ENCODE measurements around the gene GBP3.
"Not testable (repeated sequence)": the region's sequence is repeated elsewhere in the genome, so short reads cannot be mapped to it uniquely, and the experiment has no call there.

GBP3 gene

GRCh38 chr1:89023026-89023425 is 360 bp upstream of the GBP3 start:
- Histone ChIP-seq H3K27me3 (ENCODE audit: low read length) (no peaks in the 10 kb centered on the region), H3F3A (ENCODE audit: insufficient read depth) (no peaks in the 10 kb centered on the region), H2AFZ (ENCODE audit: low read depth, low read length, severe bottlenecking) (no peak overlapping the region), H3K4me3 (ENCODE audit: insufficient read depth, low read length, poor library complexity, severe bottlenecking) (no peak overlapping the region), H3K27ac (ENCODE audit: low read depth, low read length) (no peak overlapping the region), H3K9me2 (replicated peaks; ENCODE audit: insufficient read depth, low read length) (no peaks in the 10 kb centered on the region), H3K9ac (ENCODE audit: low read length) (no peak overlapping the region), H3K79me2 (ENCODE audit: insufficient read depth, low read length) (no peaks in the 10 kb centered on the region), H3K4me2 (ENCODE audit: low read depth, low read length, poor library complexity, severe bottlenecking) (peak overlapping the region; percentile 28), H3K9me3 (ENCODE audit: insufficient read depth, low read length) (no peaks in the 10 kb centered on the region), H3K36me3 (ENCODE audit: low read length) (no peaks in the 10 kb centered on the region), H4K20me1 (ENCODE audit: low read depth, low read length) (no peaks in the 10 kb centered on the region)
- TF ChIP-seq EZH2phosphoT487 (conservative IDR thresholded peaks at IDR 0.05; ENCODE audit: low read length) (no peak), CTCF (IDR thresholded peaks at IDR 0.05; ENCODE audit: insufficient read depth, low read length, poor library complexity, severe bottlenecking) (no peak)

- not testable (repeated sequence) for H3K9me3 ChIP-seq (ENCODE audit: insufficient read depth, low read length); H3K27ac ChIP-seq (ENCODE audit: low read depth, low read length); H2AFZ ChIP-seq (ENCODE audit: low read depth, low read length, severe bottlenecking); H3K4me2 ChIP-seq (ENCODE audit: low read depth, low read length, poor library complexity, severe bottlenecking); H4K20me1 ChIP-seq (ENCODE audit: low read depth, low read length); H3K27me3 ChIP-seq (ENCODE audit: low read length); H3K36me3 ChIP-seq (ENCODE audit: low read length); H3K4me3 ChIP-seq (ENCODE audit: insufficient read depth, low read length, poor library complexity, severe bottlenecking); H3K79me2 ChIP-seq (ENCODE audit: insufficient read depth, low read length); H3F3A ChIP-seq (ENCODE audit: insufficient read depth); H3K9me2 ChIP-seq (replicated peaks; ENCODE audit: insufficient read depth, low read length); H3K9ac ChIP-seq (ENCODE audit: low read length)
Measured at GRCh38 chr1:89018318-89018717, 4.3 kb downstream of the GBP3 start.

GRCh38 chr1:89008511-89008910 is 14.2 kb downstream of the GBP3 start:
- Histone ChIP-seq H3K9ac (ENCODE audit: low read length) (no peak overlapping the region), H3K36me3 (ENCODE audit: low read length) (no peaks in the 10 kb centered on the region), H3K27me3 (ENCODE audit: low read length) (no peaks in the 10 kb centered on the region), H3K79me2 (ENCODE audit: insufficient read depth, low read length) (no peaks in the 10 kb centered on the region), H4K20me1 (ENCODE audit: low read depth, low read length) (no peaks in the 10 kb centered on the region), H3K9me2 (replicated peaks; ENCODE audit: insufficient read depth, low read length) (no peaks in the 10 kb centered on the region), H2AFZ (ENCODE audit: low read depth, low read length, severe bottlenecking) (no peak overlapping the region), H3K27ac (ENCODE audit: low read depth, low read length) (no peak overlapping the region), H3K4me2 (ENCODE audit: low read depth, low read length, poor library complexity, severe bottlenecking) (no peak overlapping the region), H3F3A (ENCODE audit: insufficient read depth) (no peaks in the 10 kb centered on the region), H3K9me3 (ENCODE audit: insufficient read depth, low read length) (no peaks in the 10 kb centered on the region), H3K4me3 (ENCODE audit: insufficient read depth, low read length, poor library complexity, severe bottlenecking) (no peak overlapping the region)
- TF ChIP-seq EZH2phosphoT487 (conservative IDR thresholded peaks at IDR 0.05; ENCODE audit: low read length) = no peak
- no peak for TF ChIP-seq CTCF (IDR thresholded peaks at IDR 0.05; ENCODE audit: insufficient read depth, low read length, poor library complexity, severe bottlenecking)

GRCh38 chr1:89005286-89006151 is 17.1 kb downstream of the GBP3 start:
- Histone ChIP-seq H3K27me3 (ENCODE audit: low read length) (no peaks in the 10 kb centered on the region), H3K4me3 (ENCODE audit: insufficient read depth, low read length, poor library complexity, severe bottlenecking) (no peak overlapping the region), H3F3A (ENCODE audit: insufficient read depth) (no peaks in the 10 kb centered on the region), H3K9me2 (replicated peaks; ENCODE audit: insufficient read depth, low read length) (no peaks in the 10 kb centered on the region), H4K20me1 (ENCODE audit: low read depth, low read length) (no peaks in the 10 kb centered on the region), H3K9me3 (ENCODE audit: insufficient read depth, low read length) (no peaks in the 10 kb centered on the region), H3K9ac (ENCODE audit: low read length) (no peak overlapping the region), H2AFZ (ENCODE audit: low read depth, low read length, severe bottlenecking) (no peak overlapping the region), H3K27ac (ENCODE audit: low read depth, low read length) (no peak overlapping the region), H3K4me2 (ENCODE audit: low read depth, low read length, poor library complexity, severe bottlenecking) (no peak overlapping the region), H3K36me3 (ENCODE audit: low read length) (no peaks in the 10 kb centered on the region), H3K79me2 (ENCODE audit: insufficient read depth, low read length) (no peaks in the 10 kb centered on the region)
- no peak for TF ChIP-seq EZH2phosphoT487 (conservative IDR thresholded peaks at IDR 0.05; ENCODE audit: low read length)

GRCh38 chr1:89002176-89002575 is 20.5 kb downstream of the GBP3 start:
- not testable (repeated sequence) for H3K79me2 ChIP-seq (ENCODE audit: insufficient read depth, low read length); H3K36me3 ChIP-seq (ENCODE audit: low read length); H3F3A ChIP-seq (ENCODE audit: insufficient read depth); H3K4me2 ChIP-seq (ENCODE audit: low read depth, low read length, poor library complexity, severe bottlenecking); H3K4me3 ChIP-seq (ENCODE audit: insufficient read depth, low read length, poor library complexity, severe bottlenecking); H3K9me2 ChIP-seq (replicated peaks; ENCODE audit: insufficient read depth, low read length); H3K27ac ChIP-seq (ENCODE audit: low read depth, low read length); H2AFZ ChIP-seq (ENCODE audit: low read depth, low read length, severe bottlenecking); H3K27me3 ChIP-seq (ENCODE audit: low read length); H4K20me1 ChIP-seq (ENCODE audit: low read depth, low read length); H3K9ac ChIP-seq (ENCODE audit: low read length); H3K9me3 ChIP-seq (ENCODE audit: insufficient read depth, low read length)

All from SU-DHL-6 (cell line).